K562 (cell line): ENCODE measurements around the gene GALNT15. TPM values are rescaled to one million over a fixed set of nuclear protein-coding genes. Genes with fewer than 3 reads are reported as not detected.
A peak's percentile ranks its signal among the peaks of the same experiment; 100 is the strongest.

Experiments
- CC2D1A ChIP-seq: fragments of 450-650 bp; IDR thresholded peaks from 2 replicates; pipeline ENCODE4 v1.6.1; 2017; ENCODE audit warnings: mild to moderate bottlenecking
- PCBP2 ChIP-seq: fragments of 200-400 bp; formaldehyde crosslinking; IDR thresholded peaks from 2 replicates; pipeline ENCODE4 v1.6.1; 2018; ENCODE audit warnings: low read length, low read depth, mild to moderate bottlenecking, moderate library complexity; ENCODE audit not compliant: poor library complexity, severe bottlenecking
- RERE ChIP-seq: sonication (generic); formaldehyde crosslinking; IDR thresholded peaks from 2 replicates; pipeline ENCODE4 v1.8.0; 2023; ENCODE audit warnings: missing genetic modification reagents, mild to moderate bottlenecking, borderline replicate concordance
- RUNX1 ChIP-seq: sonication (generic); IDR thresholded peaks from 2 replicates; pipeline ENCODE4 v1.6.1; 2016; ENCODE audit warnings: antibody characterized with exemption, low read depth
- TBP ChIP-seq: optimal IDR thresholded peaks from 2 replicates; pipeline ENCODE3; 2011; ENCODE audit warnings: low read depth, low read length, improper control_type of control experiment
- TFE3 ChIP-seq: fragments of 450-650 bp; formaldehyde crosslinking; IDR thresholded peaks from 2 replicates; pipeline ENCODE4 v1.4.0; 2020; ENCODE audit warnings: mild to moderate bottlenecking, mixed read lengths
- THRB ChIP-seq: fragments of 450-650 bp; formaldehyde crosslinking; conservative IDR thresholded peaks from 2 replicates; pipeline ENCODE4 v1.4.0; 2022; ENCODE audit warnings: mild to moderate bottlenecking, missing genetic modification characterization
- USF1 ChIP-seq: sonication (generic); formaldehyde crosslinking; IDR thresholded peaks from 2 replicates; pipeline ENCODE4 v1.9.0; 2022; ENCODE audit warnings: mild to moderate bottlenecking, missing genetic modification reagents
- ZNF274 ChIP-seq: IDR thresholded peaks from 2 replicates; pipeline ENCODE4 v1.6.1; 2011; ENCODE audit warnings: low read depth, mild to moderate bottlenecking, low read length, moderate library complexity, borderline replicate concordance
- ZNF592 ChIP-seq: fragments of 450-650 bp; IDR thresholded peaks from 2 replicates; pipeline ENCODE4 v1.6.1; 2017; ENCODE audit warnings: antibody characterized with exemption, mild to moderate bottlenecking
- ZNF655 ChIP-seq: fragments of 250-450 bp; sonication (Bioruptor Pico); IDR thresholded peaks from 2 replicates; pipeline ENCODE4 v1.5.0; 2021
- polyA plus RNA-seq, 8 experiments: library from polyadenylated mRNA; depleted of rRNA in 4 of 8; stranded (reverse) in 5 of 8; unstranded in 3 of 8; fragments of >200 nt; fragmentation: Nextera tagmentation in 2 of 8; fragmentation: Illumina TruSeq in 1 of 8; extraction: Ambion mirVana in 2 of 8; extraction: Trizol in 1 of 8; gene quantifications; 2 replicates each; pipeline versions ENCODE4 v1.2.1 to v1.2.3, GENCODE V29; 2011 to 2014; ENCODE audit warnings: inconsistent platforms in 1 of 8, missing spikeins in 1 of 8
- total RNA-seq, 7 experiments: library from RNA; depleted of rRNA in 6 of 7; stranded (reverse); fragments of >200 nt in 6 of 7; fragmentation: Illumina TruSeq in 2 of 7; extraction: Trizol in 2 of 7; gene quantifications; 2 replicates each; pipeline versions ENCODE4 v1.2.1 to v1.2.3, GENCODE V29; 2011 to 2021; ENCODE audit warnings: low replicate concordance in 1 of 7

GALNT15 gene
- total and polyA plus RNA-seq, 9 of the 15 experiments (the other 6 are each of a cell fraction or from before 2014, with no cell fraction given) = not detected

GRCh38 chr3:16264708-16265454 lies 90.4 kb downstream of the GALNT15 start, which contains the start of the genes DPH3 and OXNAD1 (continued):
- TF ChIP-seq ZNF592 = no peak
- TF ChIP-seq CC2D1A = no peak
- TF ChIP-seq TFE3 = no peak
- no peak for TF ChIP-seq RERE
- TF ChIP-seq ZNF274 = no peak
- TF ChIP-seq PCBP2 = no peak
- TF ChIP-seq ZNF655 = no peak
- peak; percentile 80 for TF ChIP-seq TBP
- TF ChIP-seq THRB (CRISPR knock-in tag) = 0 out of 2 replicates have a peak, but pooled peaks have one; percentile 27
- peak; percentile 14; the same call in 1 of the 2 replicates for TF ChIP-seq USF1
- no peak; the same call in 1 of the 2 replicates for TF ChIP-seq RUNX1
